Measurements from ENCODE around the gene DGKI.

DGKI gene

DNA sequence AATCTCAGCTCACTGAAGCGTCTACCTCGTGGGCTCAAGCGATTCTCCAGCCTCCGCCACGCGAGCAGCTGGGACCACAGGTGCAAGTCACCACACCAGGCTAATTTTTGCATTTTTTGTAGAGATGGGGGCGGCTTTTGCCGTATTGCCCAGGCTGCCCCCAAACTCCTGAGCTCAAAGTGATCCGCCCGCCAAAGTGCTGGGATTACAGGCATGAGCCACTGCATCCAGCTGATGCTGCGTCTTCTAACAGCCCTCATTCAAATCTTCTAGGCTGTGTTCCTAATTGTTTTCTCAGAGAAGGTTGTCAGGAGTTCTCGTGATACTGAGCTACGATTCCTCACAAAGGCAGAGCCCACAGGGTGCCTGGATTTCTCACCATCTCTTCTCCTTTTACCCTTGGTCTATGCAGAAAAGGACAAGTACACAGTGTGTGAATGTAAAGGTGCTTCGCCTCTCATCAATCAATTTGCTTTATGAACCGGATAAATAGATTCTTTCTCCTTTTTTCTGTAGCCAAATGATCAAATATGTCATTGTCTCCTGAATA, 255.9 kb downstream of the DGKI start:
- no peak for DNase-seq

DNA sequence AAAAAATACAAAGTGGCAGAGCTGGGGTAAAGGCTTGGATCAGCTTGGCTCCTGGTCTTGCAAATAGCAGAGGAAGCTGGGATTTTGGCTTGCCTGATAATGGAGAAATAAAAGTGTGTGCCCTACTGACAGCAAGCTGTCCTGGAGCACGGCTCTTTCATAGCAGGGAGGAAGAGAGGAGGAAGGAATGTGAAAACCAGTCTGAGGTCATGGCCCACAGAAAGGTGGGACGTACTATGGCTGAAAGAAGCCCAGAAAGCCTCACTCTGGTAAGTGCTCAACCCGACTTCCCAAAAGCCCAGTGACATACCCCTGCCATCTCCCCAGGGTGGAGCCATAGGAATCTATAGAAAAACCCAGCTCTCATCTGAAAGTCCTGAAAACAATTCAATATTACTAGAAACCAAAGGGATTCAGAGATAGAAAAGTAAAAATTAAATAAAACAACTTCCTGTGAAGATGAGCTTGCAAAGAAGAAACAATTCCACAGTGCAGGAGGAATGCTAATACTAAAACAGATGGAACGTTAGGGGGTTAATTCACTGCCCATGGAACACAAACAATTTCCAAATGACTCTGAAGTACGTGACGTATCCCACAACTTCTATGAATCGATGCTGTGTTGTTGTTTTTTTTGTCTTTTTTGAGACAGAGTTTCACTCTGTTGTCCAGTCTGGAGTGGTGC, 256.6 kb downstream of the DGKI start:
- DNase-seq = no peak

DNA sequence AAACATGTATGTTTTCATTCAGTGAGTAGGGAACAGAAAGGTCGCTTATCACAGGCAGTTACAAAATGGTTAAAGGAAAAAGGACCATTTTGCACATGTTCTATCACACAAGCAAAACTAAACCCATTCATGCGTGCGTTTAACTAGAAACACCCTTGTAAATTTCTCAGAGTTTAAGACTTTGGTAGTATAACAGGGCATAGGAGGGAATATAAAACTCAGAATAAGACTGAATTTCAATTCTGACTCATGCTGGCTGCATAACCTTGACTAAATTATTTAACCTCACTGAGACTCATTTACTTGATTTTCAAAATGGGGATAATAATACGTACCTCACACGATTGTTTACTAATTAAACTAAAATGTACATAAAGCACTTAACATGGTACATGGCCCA, 259.4 kb downstream of the DGKI start:
- no peak for DNase-seq

DNA sequence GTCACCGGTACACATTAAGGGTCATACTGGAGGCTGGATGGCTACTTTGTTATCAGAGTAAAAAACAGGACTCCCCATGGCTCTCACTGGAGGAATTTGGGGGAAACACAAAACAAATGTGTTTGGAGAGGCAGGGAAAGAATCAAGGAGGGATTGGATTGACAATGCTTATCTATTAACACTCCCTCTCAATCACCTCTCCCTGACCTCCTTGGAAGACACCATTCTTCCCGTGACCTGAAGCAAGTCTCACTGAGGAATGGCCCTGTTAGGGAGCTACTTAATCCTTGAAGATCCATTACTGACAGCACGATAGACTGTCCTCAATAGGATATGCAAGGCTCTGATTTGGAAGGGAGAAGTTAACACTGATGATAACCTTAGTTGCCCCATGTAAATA, 261.2 kb downstream of the DGKI start:
- DNase-seq = no peak

DNA sequence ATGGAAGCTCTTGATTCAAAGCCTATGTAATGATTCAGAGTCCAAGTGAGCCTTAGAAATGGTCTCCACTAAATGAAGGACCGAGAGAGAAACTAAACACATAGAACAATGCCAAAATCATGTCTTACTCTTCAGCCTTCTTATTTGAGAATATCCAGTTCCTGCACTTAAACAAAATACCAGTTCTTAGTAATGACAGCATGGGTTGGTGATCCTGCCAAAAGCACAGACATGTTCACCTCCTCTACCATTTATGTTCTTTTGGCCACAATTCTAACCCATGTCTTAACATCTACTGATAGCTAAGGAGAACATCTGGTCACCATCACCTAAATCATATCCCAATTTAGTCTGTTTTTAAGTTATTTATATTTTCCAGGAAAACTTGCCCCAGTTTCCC, 263.6 kb downstream of the DGKI start:
- no peak for DNase-seq

DNA sequence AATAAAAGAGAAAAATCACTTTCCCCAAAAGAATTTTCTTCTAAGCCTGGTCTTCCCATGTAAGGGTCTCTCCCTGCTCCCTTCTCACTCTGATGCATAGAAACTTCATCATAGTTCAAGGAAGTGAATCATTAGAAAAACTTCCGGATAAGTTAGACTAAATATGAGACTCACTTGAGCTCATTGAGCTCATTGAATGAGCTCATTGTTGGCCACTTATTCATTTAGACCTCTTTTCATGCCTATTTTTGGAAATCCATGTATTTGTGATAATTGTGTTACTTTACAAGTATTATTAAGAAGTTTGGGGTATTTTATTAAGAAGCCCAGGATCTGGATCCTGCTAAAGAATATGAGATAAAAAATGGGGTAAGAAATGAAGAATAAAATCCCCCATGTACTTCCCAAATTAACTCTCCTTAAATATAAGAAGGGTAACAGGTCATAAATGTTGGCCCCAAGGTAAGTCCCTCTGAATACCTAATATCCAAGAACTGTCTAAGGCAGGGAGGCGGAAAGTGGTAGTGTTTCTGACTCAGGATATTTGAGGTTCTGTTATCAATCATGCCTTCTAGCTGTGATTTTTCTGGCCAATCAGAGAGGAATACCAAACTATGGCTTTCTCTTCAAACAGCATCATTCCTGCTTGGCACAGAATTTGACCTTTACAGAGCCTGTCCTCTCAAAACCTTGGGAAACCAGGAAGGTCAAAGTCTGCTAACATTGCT, 266.7 kb downstream of the DGKI start:
- peak; percentile 47 to 52 for DNase-seq

DNA sequence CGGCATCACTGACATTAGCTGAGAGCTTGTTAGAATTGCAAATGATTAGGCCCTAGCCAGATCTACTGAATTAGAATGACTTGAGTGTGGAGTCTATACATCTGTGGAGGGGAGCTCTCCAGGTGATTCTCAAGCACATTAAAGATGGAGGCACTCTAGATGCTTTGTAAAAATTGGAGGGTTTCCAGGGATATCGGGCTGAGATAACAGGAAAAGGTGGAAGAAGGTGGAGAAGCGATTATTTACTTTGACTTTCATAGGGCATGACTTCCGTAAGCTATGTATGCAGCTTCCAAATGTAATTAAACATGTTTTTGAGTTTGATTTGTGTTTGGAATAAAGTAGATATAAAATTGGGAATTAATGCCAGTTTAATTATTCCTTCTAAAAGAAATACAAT, 268.2 kb downstream of the DGKI start:
- no peak for DNase-seq

DNA sequence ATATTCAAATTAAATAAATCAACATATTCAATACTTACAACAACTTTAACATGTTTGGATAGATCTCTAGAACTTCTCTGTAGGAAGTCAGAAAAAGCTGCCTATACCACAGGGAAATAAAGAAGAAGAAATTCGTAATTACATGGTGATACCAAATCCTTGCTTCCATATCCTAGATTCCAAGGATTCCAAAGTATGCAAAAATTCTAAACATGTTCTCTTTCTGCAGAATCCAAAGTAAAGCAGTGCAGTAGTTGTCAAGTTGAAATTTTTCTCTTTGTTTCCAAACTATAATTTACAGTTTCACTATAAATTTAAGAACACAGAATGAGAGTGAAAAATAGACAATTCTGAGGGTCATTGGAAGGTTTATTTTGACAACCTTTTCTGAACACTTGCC, 269.6 kb downstream of the DGKI start:
- no peak for DNase-seq

DNA sequence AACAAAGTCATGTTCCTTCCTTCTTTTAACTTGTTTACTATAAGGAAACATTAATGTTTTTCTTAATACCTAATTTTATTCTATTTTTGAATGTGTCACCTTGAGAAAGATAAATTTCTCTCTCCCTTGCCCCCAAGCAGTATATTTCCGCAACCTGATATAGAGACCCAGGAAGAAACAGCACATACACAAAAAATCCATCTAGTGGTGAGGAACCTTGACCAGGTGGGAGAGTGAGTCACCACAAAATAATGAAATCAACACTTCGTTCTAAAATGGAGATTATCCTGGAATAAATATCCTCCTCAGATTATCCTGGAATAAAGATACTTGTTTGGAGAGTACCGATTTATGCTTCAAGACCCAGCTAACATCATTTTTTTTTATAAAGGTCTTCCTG, 270.3 kb downstream of the DGKI start:
- DNase-seq = no peak

DNA sequence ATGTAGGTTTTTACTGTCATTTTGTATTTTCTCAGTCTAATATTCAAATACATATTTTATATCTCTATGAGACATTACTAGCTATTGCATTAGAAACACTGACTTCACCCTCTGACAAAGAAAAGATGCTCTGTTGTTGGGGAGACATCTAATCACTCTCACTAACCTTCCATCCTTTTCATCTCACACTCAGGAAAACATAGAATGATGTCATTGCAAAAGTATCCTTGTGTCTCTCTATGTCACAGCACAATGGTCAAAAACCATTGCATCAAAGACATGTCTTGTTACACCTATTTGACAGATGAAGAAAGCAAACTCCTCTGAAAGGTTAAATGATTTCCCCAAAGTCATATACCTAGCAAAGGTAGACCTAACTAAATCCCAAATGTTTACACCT, 272.0 kb downstream of the DGKI start:
- no peak for DNase-seq

DNA sequence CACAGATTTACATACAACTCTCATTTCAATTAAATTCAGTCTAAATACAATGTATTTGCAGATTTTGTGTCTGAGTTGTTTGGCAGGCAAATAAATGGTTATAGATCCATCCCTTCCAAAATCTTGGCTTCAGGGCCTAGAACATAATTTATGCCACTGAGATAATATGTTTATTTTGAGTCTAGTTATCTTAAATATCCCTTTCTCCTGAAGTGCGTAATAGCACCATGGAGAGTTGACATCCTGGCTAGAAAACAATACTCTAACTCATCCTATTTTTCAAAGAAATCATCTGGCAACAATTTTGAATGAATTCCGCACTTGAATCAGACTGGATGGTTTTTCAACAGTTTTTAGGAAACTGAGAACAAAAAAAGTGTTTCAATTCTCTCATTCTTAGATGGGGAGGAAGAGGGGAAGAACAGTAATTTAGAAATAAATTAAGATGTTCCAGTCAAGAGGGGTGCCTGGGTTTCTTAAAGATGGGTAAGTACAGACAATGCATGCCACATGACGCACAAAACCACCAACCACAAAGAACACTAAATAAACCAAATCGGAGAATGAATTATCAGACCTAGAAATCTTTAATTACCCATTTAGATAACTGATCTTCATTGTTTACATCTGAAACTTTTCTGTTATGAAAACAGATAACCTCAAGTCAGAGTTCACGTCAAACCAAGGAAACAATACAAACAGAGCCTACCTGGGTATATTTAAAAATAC, 274.6 kb downstream of the DGKI start:
- no peak for DNase-seq

DNA sequence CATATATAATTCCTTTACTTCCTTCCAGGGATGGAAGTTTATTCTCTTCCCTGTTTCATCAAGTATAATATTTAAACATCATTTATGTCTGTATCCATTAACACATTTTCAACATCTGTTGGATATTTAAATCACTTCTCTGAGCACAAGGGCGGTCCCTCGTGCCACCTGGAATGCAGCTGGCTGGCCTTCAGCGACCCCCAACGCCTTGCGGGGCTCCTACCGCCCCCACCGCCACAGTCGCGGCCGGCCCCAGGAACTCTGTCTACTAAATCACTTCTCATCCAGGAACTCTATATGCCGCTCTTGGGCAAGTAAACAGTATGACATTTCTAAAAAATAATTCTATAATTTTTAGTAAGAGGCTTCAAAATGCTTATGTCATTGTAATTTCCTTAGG, 282.1 kb downstream of the DGKI start:
- DNase-seq = no peak

DNA sequence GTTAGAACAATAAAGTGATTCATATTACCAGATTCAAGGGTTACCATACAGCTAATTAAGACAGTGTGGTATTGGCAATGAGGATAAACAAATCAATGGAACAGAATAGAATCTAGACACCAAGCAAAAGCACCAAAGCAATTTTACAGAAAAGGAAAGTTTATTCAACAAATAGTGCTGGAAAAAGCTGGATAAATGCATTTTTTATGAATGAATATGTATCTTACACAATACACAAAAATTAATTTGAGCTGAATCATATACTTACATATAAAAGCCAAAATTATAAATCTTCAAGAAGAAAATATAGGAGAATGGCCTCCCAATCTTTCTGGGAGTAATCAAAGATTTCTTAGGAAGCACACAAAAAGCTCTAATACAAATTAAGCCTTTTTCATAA, 282.8 kb downstream of the DGKI start:
- no peak for DNase-seq

DNA sequence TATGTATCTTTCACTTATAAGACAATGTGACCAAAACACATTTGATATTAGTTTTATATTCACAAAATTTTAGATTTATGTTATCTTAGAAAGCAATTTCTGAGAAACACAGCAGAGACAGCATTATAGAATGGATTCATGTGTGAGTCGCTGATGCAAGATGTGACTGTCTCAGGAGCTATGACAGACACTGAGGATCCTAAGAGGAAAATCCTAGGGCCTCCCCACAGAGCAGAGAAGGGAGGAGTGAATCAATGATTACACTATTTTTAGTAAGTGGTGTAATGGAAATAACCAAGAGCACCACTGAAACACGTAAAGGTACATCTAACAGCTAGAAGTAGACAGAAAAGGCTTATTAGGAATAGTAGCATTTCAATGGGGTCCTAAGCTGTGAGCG, 299.3 kb downstream of the DGKI start:
- no peak for DNase-seq

DNA sequence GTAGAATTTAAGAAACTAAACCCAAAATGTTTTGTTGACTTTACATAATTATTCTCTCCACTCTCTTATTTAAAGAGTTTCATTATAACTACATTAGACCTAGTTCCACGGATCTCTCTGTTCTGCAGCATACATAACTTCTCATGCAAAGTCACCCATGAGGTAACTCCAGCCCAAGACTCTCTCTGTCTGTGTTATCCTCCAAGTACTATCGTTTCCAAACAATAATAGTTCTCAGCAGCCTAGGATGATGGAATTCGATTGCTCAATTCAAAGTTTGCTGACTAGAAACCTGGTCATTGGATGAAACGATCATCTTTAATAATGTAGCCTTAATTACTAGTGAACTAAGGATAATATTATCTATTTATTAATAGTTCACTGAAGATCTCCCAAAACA, 300.1 kb downstream of the DGKI start:
- no peak for DNase-seq

DNA sequence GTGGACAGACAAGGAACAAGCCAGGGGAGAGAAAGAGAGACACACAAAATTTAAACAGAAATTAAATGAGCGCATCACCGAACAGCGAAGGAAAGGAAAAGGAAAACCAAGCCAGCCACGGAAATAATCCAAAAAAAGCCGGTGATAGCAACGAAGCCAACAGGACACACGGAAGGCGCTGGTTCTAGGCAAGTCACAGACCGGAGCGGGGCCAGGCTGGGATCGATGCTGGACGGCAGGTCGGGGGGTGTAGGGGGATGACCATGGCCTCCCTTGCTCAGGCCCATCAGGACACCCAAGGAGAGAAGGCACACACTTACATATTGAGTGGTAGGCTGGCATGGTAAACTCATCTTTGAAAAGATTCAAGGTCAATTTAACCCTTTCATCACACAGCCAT, 300.8 kb downstream of the DGKI start:
- DNase-seq = no peak

DNA sequence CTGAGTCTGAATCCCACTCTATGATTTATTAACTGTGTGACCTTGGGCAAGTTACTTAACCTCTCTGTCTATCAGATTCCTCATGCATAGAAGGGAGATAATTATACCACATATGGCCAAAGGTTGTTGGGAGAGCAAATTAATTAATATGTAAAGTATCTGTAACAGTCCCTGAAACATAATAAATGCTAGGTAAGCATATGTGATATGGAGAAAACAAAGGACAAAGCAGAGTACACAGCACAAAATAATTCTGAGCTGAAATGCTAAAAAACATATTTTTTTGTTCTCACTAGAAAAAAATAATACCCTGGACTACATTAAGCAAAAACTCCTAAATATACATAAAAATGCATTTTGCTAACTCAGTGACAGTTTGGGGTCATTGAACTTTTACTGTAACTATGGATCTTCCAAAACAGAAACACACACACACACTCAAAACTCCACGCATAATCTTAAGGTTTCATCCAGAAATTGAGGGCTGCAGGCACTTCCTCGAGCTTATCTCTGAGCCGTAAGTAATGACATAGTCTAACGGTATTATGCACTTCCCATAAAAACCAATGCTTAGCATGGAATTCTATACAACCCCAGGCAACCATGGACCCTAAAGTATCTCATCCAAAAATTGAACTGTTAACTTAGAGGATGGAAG, 301.6 kb downstream of the DGKI start:
- DNase-seq = no peak

DNA sequence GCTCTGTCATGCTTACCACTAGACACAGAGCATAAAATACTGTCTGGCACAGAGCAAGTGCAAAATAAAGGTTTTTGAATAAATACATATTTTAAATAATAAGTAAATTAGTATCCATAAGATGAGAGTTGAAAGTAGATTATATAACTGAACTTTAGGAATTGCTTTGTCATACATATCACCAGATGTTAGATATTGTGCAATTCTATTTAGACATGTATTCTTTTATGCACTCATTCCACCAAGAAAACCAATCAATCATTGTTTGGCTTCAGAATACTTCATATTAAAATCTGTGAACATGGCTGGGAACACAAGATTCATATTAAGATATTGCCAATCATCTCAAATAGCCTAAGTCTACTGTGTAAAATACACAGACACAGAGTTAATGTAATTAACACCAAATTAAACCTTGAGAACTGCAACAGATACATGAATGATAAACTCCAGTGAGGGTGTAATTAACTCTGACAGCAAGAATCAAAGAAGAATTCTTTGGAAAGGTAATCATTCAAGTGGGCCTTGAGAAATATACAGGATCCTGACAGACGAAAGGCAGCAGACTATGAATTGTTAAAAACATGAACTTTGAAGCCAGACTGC, 302.2 kb downstream of the DGKI start:
- no peak for DNase-seq

DNA sequence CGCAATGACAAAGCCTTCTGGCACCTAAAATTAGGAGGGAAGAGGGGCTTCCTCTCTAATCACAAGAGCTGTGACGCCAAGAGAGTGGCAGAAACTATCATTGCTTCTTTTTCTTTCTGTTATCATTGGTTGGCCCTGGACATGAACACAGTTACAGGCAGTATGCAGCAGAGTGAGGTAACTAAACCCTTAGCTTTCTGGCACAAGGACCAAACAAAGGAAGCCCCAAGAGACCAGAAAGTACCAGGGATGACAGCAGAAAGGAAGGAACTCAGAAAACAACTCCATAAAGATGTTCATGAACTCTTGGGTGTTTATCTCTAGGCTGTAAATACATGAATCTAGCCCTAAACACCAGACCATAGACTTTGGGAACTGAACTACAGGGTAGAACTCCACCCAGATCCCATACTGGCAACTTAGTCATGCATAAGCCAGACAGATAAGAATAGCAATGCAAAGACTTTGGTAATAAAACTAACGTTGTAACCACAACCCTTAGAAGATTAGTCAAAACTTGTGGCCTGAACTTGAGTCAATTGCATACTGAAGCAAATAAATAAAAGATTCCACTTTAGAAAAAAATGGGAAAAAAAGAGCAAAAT, 307.6 kb downstream of the DGKI start:
- no peak for DNase-seq

DNA sequence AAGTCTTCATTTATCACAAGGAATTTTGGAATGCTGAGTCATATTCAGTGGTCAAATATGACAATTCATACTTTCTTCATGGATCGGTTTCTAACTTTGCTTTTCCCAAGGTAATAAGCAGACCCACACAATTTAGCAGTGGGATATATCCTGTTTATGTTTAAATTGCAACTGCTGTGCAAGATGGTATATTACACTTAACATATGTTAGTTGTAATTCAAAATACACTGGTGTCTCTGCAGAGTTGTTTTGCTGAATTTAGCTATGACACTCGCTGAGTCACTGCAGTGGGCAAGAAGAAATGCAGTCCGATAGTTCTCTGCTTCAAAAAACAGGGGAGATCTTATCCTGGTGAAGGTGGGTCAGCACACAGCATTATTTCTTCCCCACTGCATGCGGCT, 308.4 kb downstream of the DGKI start:
- DNase-seq = no peak

DNA sequence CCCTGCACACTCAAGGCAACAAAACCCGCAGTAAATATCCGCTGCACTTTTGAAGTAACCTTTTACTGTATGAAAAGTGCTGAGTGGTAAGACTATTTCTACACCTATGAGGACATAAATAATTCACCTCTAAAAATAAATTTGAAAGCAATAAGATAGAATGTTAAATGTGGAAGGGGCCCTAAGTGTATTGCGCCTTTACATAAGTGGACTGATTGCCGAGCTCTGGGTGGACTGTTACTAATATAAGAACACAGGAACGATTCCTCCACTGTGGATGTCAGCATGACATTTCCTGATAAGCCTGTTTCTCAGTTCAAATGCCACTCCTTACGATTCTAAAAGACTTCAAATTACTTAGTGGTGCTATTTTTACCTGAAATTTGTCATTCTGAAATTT, 311.2 kb downstream of the DGKI start:
- DNase-seq = no peak

DNA sequence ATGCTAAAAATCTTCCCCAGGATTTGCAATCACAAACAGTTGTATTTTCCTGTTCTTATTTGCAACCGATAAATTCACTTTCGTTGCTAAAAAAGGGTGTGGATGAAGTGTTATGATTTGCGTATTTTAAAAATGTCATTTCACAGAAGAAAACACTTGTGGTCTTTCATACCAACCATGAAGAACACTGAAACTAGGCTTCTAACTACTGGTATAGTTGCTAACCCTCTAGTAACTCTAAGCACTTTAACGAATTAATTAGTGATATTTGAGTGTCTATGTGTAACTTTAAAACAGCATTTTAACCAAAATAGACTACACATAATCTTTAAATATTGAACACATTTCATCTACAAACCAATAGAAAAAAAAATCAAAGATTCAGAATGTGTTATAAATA, 315.1 kb downstream of the DGKI start:
- no peak for DNase-seq

DNA sequence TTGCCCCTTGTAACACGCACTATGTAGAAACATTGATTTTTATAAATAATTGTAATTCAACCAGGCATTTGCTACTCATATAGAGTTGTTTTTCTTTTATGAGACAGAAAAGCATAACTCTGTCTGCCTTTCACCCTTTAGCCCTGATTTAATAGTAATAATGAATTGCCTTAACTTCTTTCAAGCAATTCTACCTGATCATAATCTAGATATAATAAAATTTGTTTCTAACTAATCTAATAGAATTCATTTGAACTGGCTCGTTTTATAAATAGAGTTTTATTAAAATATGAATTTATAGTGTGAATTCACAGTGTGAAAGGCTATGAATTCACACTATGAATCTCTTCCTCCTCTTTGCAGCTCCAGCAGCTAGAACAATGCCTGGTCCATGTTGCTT, 319.1 kb downstream of the DGKI start:
- DNase-seq = no peak
